Measurements from ENCODE around the gene CLDN9. TPM values are rescaled to one million over a fixed set of nuclear protein-coding genes. Genes with fewer than 3 reads are reported as not detected.

The CLDN9 gene
- total and polyA plus RNA-seq, 9 of the 15 experiments (the other 6 are each of a cell fraction or from before 2014, with no cell fraction given) = 0.12 to 0.44 (median 0.22) TPM; not detected in 4

DNA sequence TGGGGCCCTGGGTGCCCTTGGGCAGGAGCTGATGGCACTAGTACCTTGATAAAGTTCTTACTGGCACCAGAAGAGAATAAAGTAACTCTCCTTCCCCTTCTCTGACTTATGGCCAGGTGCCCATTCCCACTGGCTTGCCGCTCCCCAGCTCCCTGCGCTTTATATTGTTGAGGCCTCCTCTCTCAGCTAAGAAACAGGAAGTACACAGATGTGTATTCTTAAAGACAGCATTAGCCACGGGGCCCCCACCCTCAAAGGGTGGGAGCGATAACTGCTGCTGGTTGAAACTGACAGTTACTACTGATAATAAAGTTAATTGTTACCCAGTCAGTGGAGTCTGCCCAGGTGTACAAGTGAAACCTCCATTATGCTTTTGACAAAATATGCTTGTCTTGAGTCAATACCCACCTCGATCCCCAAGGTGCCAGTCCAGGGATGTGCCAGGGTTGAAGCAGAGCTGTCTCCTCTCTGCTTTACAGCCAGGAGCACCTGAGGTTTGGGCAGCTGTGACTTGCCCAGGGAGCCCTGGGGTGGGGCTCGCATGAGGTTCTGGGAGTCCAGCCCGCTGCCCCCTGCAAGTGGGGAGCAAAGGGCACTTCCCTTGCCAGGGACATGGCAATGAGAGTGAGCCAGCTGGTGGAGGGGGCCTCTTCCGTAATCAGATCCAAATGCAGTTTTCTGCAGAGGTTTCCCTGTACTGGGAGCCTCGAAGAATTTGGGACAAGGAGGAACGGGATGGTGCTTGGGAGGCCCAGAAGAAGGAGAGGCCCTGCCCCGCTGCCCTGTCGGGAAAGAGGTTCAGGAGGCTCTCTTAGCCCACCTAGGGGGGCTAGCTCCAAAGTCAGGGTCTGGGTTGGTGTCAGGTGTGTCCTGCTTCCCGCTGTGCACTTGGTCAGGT lies 5.4 kb upstream of the CLDN9 start:
- POLR2A ChIA-PET = interaction anchor here (0.6 to 3.2 kb wide), 13 partner anchors 9 to 852 kb away, joined by 3 to 29 read pairs (median 3); partner anchors contain the start of genes HCFC1R1, THOC6 and TNFRSF12A
- Histone ChIP-seq H3K4me2 (ENCODE audit: insufficient read depth, low read length) (peak overlapping the region; percentile 90), H3K4me3 (peak overlapping the region; percentile 19), H3K9me3 (replicated peaks; ENCODE audit: control insufficient read depth, insufficient read depth, low read depth, low read length) (no peaks in the 10 kb centered on the region), H3K79me2 (ENCODE audit: control insufficient read depth, insufficient read depth, low read length) (peaks cover 22% of the 10 kb centered on the region), H3K27me3 (ENCODE audit: control insufficient read depth in 2 of 2, insufficient read depth in 2 of 2, low read length in 2 of 2) (no peaks in the 10 kb centered on the region), H3K9ac (ENCODE audit: insufficient read depth in 1 of 2, low read depth in 2 of 2, low read length in 2 of 2) (peak overlapping the region; percentile 78 to 90), H3K4me1 (replicated peaks in 1 of 2; ENCODE audit: control insufficient read depth in 2 of 2, insufficient read depth in 2 of 2, low read length in 2 of 2) (peaks cover 33 to 67% of the 10 kb centered on the region in 2 experiments), H3K36me3 (ENCODE audit: control insufficient read depth, insufficient read depth, low read length) (peaks cover 3% of the 10 kb centered on the region; the same call in 2 of the 3 replicates), H3K27ac (ENCODE audit: extremely low read depth, low read depth, low read length) (peak overlapping the region; percentile 90), H2AFZ (ENCODE audit: low read depth, low read length) (peak overlapping the region; percentile 73), H4K20me1 (replicated peaks; ENCODE audit: control insufficient read depth, insufficient read depth, low read length) (no peaks in the 10 kb centered on the region), H3K9me1 (ENCODE audit: control insufficient read depth, insufficient read depth, low read length) (no peaks in the 10 kb centered on the region)
- peak in 2 of 4 experiments; percentile 69 to 86 for DNase-seq (ENCODE audit: extremely low read depth in 1 of 4, low spot score in 3 of 4)
- in situ Hi-C loops (cut with MboI) = no loop called here
- WGBS (ENCODE audit: insufficient coverage, low coverage, missing lambda C conversion rate) = 19% methylated on average over 12 of the region's 13 CpGs
- no TSS peak for BruUV-seq (replicated peaks)
- CTCF ChIA-PET (ENCODE audit: low intra/inter-chr PET ratio) = no interaction called here
- FAIRE-seq = peak; percentile 77
- intact Hi-C loops (cut with micrococcal nuclease) = no loop called here
- peak; percentile 36 for ATAC-seq
- TF ChIP-seq FOXM1 (IDR thresholded peaks at IDR 0.05; ENCODE audit: low read depth) (peak; percentile 52; the same call in 1 of the 2 replicates), FOXM1 (CRISPR knock-in tag; IDR thresholded peaks at IDR 0.05; ENCODE audit: low read depth) (no peak), STAT5B (CRISPR knock-in tag; IDR thresholded peaks at IDR 0.05) (no peak), ZKSCAN1 (IDR thresholded peaks at IDR 0.05; ENCODE audit: low read depth, low read length) (no peak), ZNF655 (CRISPR knock-in tag; IDR thresholded peaks at IDR 0.05) (no peak), ZSCAN32 (CRISPR knock-in tag; IDR thresholded peaks at IDR 0.05) (no peak), NR2F6 (CRISPR knock-in tag; IDR thresholded peaks at IDR 0.05) (no peak), ZKSCAN8 (CRISPR knock-in tag; IDR thresholded peaks at IDR 0.05) (no peak), RBM22 (IDR thresholded peaks at IDR 0.05; ENCODE audit: low read depth, low read length, poor library complexity, severe bottlenecking) (no peak)
- TF ChIP-seq, protein P1, sequence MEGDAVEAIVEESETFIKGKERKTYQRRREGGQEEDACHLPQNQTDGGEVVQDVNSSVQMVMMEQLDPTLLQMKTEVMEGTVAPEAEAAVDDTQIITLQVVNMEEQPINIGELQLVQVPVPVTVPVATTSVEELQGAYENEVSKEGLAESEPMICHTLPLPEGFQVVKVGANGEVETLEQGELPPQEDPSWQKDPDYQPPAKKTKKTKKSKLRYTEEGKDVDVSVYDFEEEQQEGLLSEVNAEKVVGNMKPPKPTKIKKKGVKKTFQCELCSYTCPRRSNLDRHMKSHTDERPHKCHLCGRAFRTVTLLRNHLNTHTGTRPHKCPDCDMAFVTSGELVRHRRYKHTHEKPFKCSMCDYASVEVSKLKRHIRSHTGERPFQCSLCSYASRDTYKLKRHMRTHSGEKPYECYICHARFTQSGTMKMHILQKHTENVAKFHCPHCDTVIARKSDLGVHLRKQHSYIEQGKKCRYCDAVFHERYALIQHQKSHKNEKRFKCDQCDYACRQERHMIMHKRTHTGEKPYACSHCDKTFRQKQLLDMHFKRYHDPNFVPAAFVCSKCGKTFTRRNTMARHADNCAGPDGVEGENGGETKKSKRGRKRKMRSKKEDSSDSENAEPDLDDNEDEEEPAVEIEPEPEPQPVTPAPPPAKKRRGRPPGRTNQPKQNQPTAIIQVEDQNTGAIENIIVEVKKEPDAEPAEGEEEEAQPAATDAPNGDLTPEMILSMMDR (IDR thresholded peaks at IDR 0.05 in 2 of 3, conservative IDR thresholded peaks at IDR 0.05 in 1 of 3; ENCODE audit: insufficient read depth in 2 of 3, low read depth in 1 of 3, low read length in 3 of 3) = no peak
- TF ChIP-seq, protein P2, sequence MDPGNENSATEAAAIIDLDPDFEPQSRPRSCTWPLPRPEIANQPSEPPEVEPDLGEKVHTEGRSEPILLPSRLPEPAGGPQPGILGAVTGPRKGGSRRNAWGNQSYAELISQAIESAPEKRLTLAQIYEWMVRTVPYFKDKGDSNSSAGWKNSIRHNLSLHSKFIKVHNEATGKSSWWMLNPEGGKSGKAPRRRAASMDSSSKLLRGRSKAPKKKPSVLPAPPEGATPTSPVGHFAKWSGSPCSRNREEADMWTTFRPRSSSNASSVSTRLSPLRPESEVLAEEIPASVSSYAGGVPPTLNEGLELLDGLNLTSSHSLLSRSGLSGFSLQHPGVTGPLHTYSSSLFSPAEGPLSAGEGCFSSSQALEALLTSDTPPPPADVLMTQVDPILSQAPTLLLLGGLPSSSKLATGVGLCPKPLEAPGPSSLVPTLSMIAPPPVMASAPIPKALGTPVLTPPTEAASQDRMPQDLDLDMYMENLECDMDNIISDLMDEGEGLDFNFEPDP (CRISPR knock-in tag; IDR thresholded peaks at IDR 0.05) = no peak
- TF ChIP-seq, protein P3, sequence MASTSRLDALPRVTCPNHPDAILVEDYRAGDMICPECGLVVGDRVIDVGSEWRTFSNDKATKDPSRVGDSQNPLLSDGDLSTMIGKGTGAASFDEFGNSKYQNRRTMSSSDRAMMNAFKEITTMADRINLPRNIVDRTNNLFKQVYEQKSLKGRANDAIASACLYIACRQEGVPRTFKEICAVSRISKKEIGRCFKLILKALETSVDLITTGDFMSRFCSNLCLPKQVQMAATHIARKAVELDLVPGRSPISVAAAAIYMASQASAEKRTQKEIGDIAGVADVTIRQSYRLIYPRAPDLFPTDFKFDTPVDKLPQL (IDR thresholded peaks at IDR 0.05; ENCODE audit: extremely low read depth, insufficient read length) = no peak
- TF ChIP-seq, protein P4, sequence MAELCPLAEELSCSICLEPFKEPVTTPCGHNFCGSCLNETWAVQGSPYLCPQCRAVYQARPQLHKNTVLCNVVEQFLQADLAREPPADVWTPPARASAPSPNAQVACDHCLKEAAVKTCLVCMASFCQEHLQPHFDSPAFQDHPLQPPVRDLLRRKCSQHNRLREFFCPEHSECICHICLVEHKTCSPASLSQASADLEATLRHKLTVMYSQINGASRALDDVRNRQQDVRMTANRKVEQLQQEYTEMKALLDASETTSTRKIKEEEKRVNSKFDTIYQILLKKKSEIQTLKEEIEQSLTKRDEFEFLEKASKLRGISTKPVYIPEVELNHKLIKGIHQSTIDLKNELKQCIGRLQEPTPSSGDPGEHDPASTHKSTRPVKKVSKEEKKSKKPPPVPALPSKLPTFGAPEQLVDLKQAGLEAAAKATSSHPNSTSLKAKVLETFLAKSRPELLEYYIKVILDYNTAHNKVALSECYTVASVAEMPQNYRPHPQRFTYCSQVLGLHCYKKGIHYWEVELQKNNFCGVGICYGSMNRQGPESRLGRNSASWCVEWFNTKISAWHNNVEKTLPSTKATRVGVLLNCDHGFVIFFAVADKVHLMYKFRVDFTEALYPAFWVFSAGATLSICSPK (IDR thresholded peaks at IDR 0.05; ENCODE audit: borderline replicate concordance) = no peak
